HepG2 (cell line): ENCODE measurements around the gene CYB5D1. TPM values are rescaled to one million over a fixed set of nuclear protein-coding genes. Genes with fewer than 3 reads are reported as not detected.
A peak's percentile ranks its signal among the peaks of the same experiment; 100 is the strongest.

Source experiments
- AGO1 ChIP-seq: fragments of 200-400 bp; formaldehyde crosslinking; IDR thresholded peaks from 2 replicates; pipeline ENCODE4 v1.6.1; 2017; ENCODE audit warnings: mild to moderate bottlenecking, low read depth, low read length, moderate library complexity; ENCODE audit not compliant: poor library complexity, severe bottlenecking
- ARID4A ChIP-seq: sonication (generic); formaldehyde crosslinking; IDR thresholded peaks from 2 replicates; pipeline ENCODE4 v1.5.0; 2020; ENCODE audit warnings: mild to moderate bottlenecking, missing genetic modification reagents, borderline replicate concordance
- CCDC6 ChIP-seq: sonication (generic); formaldehyde crosslinking; IDR thresholded peaks from 2 replicates; pipeline ENCODE4 v1.8.1; 2022; ENCODE audit warnings: mild to moderate bottlenecking, missing genetic modification reagents, moderate library complexity
- CEBPG ChIP-seq: IDR thresholded peaks from 2 replicates; pipeline ENCODE4 v1.6.1; 2016
- DMTF1 ChIP-seq: sonication (generic); formaldehyde crosslinking; IDR thresholded peaks from 2 replicates; pipeline ENCODE4 v1.4.0; 2020; ENCODE audit warnings: mild to moderate bottlenecking, missing genetic modification reagents
- E2F1 ChIP-seq: sonication (generic); formaldehyde crosslinking; IDR thresholded peaks from 2 replicates; pipeline ENCODE4 v1.5.0; 2020; ENCODE audit warnings: missing genetic modification reagents
- HNRNPK ChIP-seq: fragments of 200-400 bp; formaldehyde crosslinking; IDR thresholded peaks from 2 replicates; pipeline ENCODE4 v1.6.1; 2018; ENCODE audit warnings: low read length, low read depth, moderate library complexity, mild to moderate bottlenecking; ENCODE audit not compliant: poor library complexity, severe bottlenecking
- IKZF4 ChIP-seq: sonication (generic); formaldehyde crosslinking; IDR thresholded peaks from 2 replicates; pipeline ENCODE4 v1.5.1; 2020; ENCODE audit warnings: borderline replicate concordance, mild to moderate bottlenecking, low read depth, missing genetic modification reagents; ENCODE audit errors: not compliant biosample characterization
- MAFK ChIP-seq, 2 experiments: IDR thresholded peaks in 1 of 2; conservative IDR thresholded peaks in 1 of 2; 2 replicates each; pipeline ENCODE4 v1.6.1; 2011; ENCODE audit warnings: improper control_type of control experiment in 2 of 2, low read length in 2 of 2
- SMARCE1 ChIP-seq: fragments of 450-650 bp; IDR thresholded peaks from 2 replicates; pipeline ENCODE4 v1.6.1; 2017; ENCODE audit warnings: borderline replicate concordance
- ZNF318 ChIP-seq: sonication (generic); formaldehyde crosslinking; IDR thresholded peaks from 2 replicates; pipeline ENCODE4 v1.4.0; 2020; ENCODE audit warnings: mild to moderate bottlenecking, missing genetic modification reagents
- polyA plus RNA-seq, 8 experiments: library from polyadenylated mRNA; depleted of rRNA in 3 of 8; stranded (reverse) in 7 of 8; unstranded in 1 of 8; fragments of >200 nt; fragmentation: Illumina TruSeq in 4 of 8; extraction: Trizol in 4 of 8; gene quantifications; 2 replicates each; pipeline versions ENCODE4 v1.2.1 to v1.2.3, GENCODE V29; 2011 to 2016; ENCODE audit warnings: low read depth in 4 of 8, missing spikeins in 1 of 8, mixed read lengths in 1 of 8; ENCODE audit not compliant: insufficient read depth in 1 of 8
- total RNA-seq, 5 experiments: library from RNA; depleted of rRNA; stranded (reverse); fragments of >200 nt; fragmentation: Illumina TruSeq; extraction: Trizol; gene quantifications; 2 replicates each; pipeline ENCODE4 v1.2.3, GENCODE V29; 2016; ENCODE audit warnings: low read depth in 1 of 5

CYB5D1 gene
- total and polyA plus RNA-seq, 2 of the 13 experiments (the other 11 are each of a cell fraction or from before 2014, with no cell fraction given) = 8.9 to 17.0 TPM

GRCh38 chr17:7857713-7858521 lies at the start of gene CYB5D1 (continued):
- TF ChIP-seq AGO1 = no peak
- TF ChIP-seq DMTF1 (CRISPR knock-in tag) = no peak
- TF ChIP-seq ZNF318 (CRISPR knock-in tag) = no peak
- TF ChIP-seq ARID4A (CRISPR knock-in tag) = peak; percentile 94
- no peak for TF ChIP-seq MAFK (conservative IDR thresholded peaks at IDR 0.05 in 1 of 2, IDR thresholded peaks at IDR 0.05 in 1 of 2; ENCODE audit: low read length in 2 of 2)
- no peak for TF ChIP-seq E2F1
- TF ChIP-seq CEBPG (CRISPR knock-in tag) = no peak
- no peak for TF ChIP-seq HNRNPK
- TF ChIP-seq SMARCE1 = no peak
- TF ChIP-seq CCDC6 (CRISPR knock-in tag) = peak; percentile 82; the same call in 1 of the 2 replicates
- peak; percentile 23 for TF ChIP-seq IKZF4 (CRISPR knock-in tag)
